ENCODE measurements around the gene EVI5.

- no peak for TF ChIP-seq POLR2A (IDR thresholded peaks at IDR 0.05)
- peak in 6 of 7 experiments; percentile 15 to 47 (median 31) for TF ChIP-seq CTCF (IDR thresholded peaks at IDR 0.05)
Observed at GRCh38 chr1:92599184-92599583, 185.7 kb downstream of the EVI5 start.

Data from body of pancreas (tissue), 4 donors.